GM23248 (cell line): ENCODE measurements around the gene NDUFA1. TPM values are rescaled to one million over a fixed set of nuclear protein-coding genes. Genes with fewer than 3 reads are reported as not detected.
A peak's percentile ranks its signal among the peaks of the same experiment; 100 is the strongest.

Experiments
- DNase-seq: peaks from one replicate; pipeline ENCODE4 v3.0.0-alpha.2; 2015
- H2AFZ ChIP-seq: fragments of 200-600 bp; sonication (generic); 2 replicates; pipeline ENCODE4 v1.6.1; 2016; ENCODE audit warnings: antibody characterized with exemption
- H3F3A ChIP-seq: fragments of 200-600 bp; sonication (generic); 2 replicates; pipeline ENCODE4 v1.6.1; 2016; ENCODE audit warnings: mild to moderate bottlenecking, antibody characterized with exemption, mixed run types; ENCODE audit not compliant: insufficient read depth
- H3K27ac ChIP-seq: fragments of 200-600 bp; sonication (generic); 2 replicates; pipeline ENCODE4 v1.5.1; 2016; ENCODE audit warnings: mild to moderate bottlenecking
- H3K27me3 ChIP-seq: fragments of 200-600 bp; sonication (generic); replicated peaks from 2 replicates; pipeline ENCODE4 v1.6.1; 2016; ENCODE audit warnings: mild to moderate bottlenecking; ENCODE audit not compliant: insufficient read depth
- H3K36me3 ChIP-seq: fragments of 200-600 bp; sonication (generic); 2 replicates; pipeline ENCODE4 v1.6.1; 2016; ENCODE audit warnings: low read depth, mild to moderate bottlenecking
- H3K4me1 ChIP-seq: fragments of 200-600 bp; sonication (generic); 2 replicates; pipeline ENCODE4 v1.6.1; 2016; ENCODE audit warnings: mild to moderate bottlenecking; ENCODE audit not compliant: insufficient read depth
- H3K4me2 ChIP-seq: fragments of 200-600 bp; sonication (generic); one replicate; pipeline ENCODE4 v1.6.1; 2016; ENCODE audit warnings: mild to moderate bottlenecking; ENCODE audit not compliant: unreplicated experiment
- H3K4me3 ChIP-seq: fragments of 200-600 bp; sonication (generic); 2 replicates; pipeline ENCODE4 v1.5.1; 2016; ENCODE audit warnings: mild to moderate bottlenecking
- H3K79me2 ChIP-seq: fragments of 200-600 bp; sonication (generic); 2 replicates; pipeline ENCODE4 v1.6.1; 2016; ENCODE audit warnings: mild to moderate bottlenecking; ENCODE audit not compliant: insufficient read depth
- H3K9ac ChIP-seq: fragments of 200-600 bp; sonication (generic); 2 replicates; pipeline ENCODE4 v1.6.1; 2016; ENCODE audit warnings: mild to moderate bottlenecking
- H3K9me2 ChIP-seq: fragments of 200-600 bp; sonication (generic); 2 replicates; pipeline ENCODE4 v1.6.1; 2016; ENCODE audit warnings: mixed run types, mild to moderate bottlenecking, moderate library complexity; ENCODE audit not compliant: insufficient read depth
- H3K9me3 ChIP-seq: fragments of 200-600 bp; sonication (generic); one replicate; pipeline ENCODE4 v1.6.1; 2017; ENCODE audit warnings: low read depth
- H4K20me1 ChIP-seq: fragments of 200-600 bp; sonication (generic); 2 replicates; pipeline ENCODE4 v1.6.0; 2016; ENCODE audit not compliant: insufficient read depth
- EZH2 ChIP-seq: fragments of 200-600 bp; sonication (generic); IDR thresholded peaks from 2 replicates; pipeline ENCODE4 v1.6.1; 2018; ENCODE audit warnings: antibody characterized with exemption, mild to moderate bottlenecking; ENCODE audit not compliant: insufficient read depth, poor library complexity, severe bottlenecking
- EZH2phosphoT487 ChIP-seq: fragments of 200-600 bp; sonication (generic); IDR thresholded peaks from 2 replicates; pipeline ENCODE4 v1.6.1; 2018; ENCODE audit warnings: antibody characterized with exemption, moderate library complexity, mild to moderate bottlenecking, low read depth; ENCODE audit not compliant: insufficient read depth
- WGBS, 2 experiments: methylation state at CpG; one replicate each; pipeline ENCODE4 v1.1.6; 2015 to 2017; ENCODE audit warnings: low lambda C conversion rate in 2 of 2, low coverage in 1 of 2; ENCODE audit errors: missing lambda C conversion rate in 2 of 2; 5-methylcytosine and 5-hydroxymethylcytosine counted together
- in situ Hi-C: fragments of 300-500 bp; cut with MboI; formaldehyde crosslinking; loops from 2 replicates; pipeline ENCODE4 v1.15.0; 2020
- polyA plus RNA-seq: library from polyadenylated mRNA; unstranded; fragments of >200 nt; fragmentation: Nextera tagmentation; extraction: Ambion mirVana; gene quantifications from 2 replicates; pipeline ENCODE4 v1.2.1, GENCODE V29; 2016
- total RNA-seq: library from RNA; depleted of rRNA; stranded (reverse); fragments of >200 nt; shearing (Covaris generic); gene quantifications from 2 replicates; pipeline ENCODE4 v1.2.3, GENCODE V29; 2014

The NDUFA1 gene
- total and polyA plus RNA-seq, 2 experiments from 2014 or later: 46.4 to 264 TPM

DNA sequence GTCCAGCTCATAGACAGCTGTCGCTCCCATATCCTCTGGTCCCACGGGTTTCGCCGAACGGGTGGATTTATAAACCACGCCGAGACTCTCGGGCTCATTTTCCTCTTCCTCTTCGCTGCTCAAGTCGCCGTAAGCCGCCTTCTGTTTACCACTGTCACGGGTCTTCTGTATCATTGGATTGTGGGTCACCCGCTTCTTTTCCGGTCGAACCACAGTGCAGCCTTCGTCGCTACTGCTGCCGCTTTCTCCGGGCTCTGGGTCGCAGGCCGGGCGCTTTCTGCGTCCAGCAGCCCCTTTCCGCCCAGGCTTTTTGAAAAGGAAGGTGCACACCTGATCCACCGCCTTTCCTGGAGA lies 410 bp upstream of the NDUFA1 start:
- peak overlapping the region; percentile 98 for H3K27ac ChIP-seq
- H3K9ac ChIP-seq: peak overlapping the region; percentile 100
- no peaks in the 10 kb centered on the region; the same call in 1 of the 2 replicates for H3K36me3 ChIP-seq
- in situ Hi-C loops: no loop called here
- peaks cover 65% of the 10 kb centered on the region for H3K79me2 ChIP-seq
- WGBS, 2 experiments: 0% methylated on average over 19 to 26 of the region's 26 CpGs
- no peak for TF ChIP-seq EZH2phosphoT487
- no peak for TF ChIP-seq EZH2
- no peaks in the 10 kb centered on the region for H3F3A ChIP-seq
- no peaks in the 10 kb centered on the region for H3K9me2 ChIP-seq
- H2AFZ ChIP-seq: peak overlapping the region; percentile 92
- no peak for DNase-seq
- H4K20me1 ChIP-seq: no peaks in the 10 kb centered on the region
- peaks cover 7% of the 10 kb centered on the region; the same call in 1 of the 2 replicates for H3K4me1 ChIP-seq
- H3K4me2 ChIP-seq: peak overlapping the region; percentile 73
- H3K4me3 ChIP-seq: peak overlapping the region; percentile 93
- no peaks in the 10 kb centered on the region for H3K9me3 ChIP-seq
- no peaks in the 10 kb centered on the region for H3K27me3 ChIP-seq

DNA sequence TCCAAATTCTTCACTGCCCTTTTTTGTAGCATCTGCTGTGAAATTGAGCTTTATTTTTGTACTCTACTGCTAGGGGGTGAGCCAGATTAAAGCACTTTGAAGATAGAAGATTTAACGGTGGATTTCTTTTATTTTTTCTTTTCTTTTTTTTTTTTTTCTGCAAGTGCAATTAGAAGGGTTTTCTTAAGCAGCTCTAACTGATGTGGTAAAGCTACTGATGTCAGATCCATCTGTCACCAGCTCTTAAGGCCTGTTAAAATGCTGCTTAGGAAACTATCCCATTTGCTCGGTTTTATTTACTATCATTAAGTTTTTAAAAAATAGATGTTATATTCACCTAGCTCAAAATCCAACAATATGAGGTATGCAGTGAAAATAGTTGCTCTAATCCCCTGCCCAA lies 7.1 kb downstream of the NDUFA1 start:
- Histone ChIP-seq H3K4me1 (no peaks in the 10 kb centered on the region), H2AFZ (no peak overlapping the region), H4K20me1 (no peaks in the 10 kb centered on the region), H3K27me3 (no peaks in the 10 kb centered on the region), H3K4me2 (no peak overlapping the region), H3K79me2 (peaks cover 27% of the 10 kb centered on the region), H3K9ac (no peak overlapping the region), H3K9me2 (no peaks in the 10 kb centered on the region), H3K4me3 (no peak overlapping the region), H3K27ac (no peak overlapping the region), H3K36me3 (no peaks in the 10 kb centered on the region; the same call in 1 of the 2 replicates), H3F3A (peaks cover 9% of the 10 kb centered on the region; the same call in 1 of the 2 replicates), H3K9me3 (no peaks in the 10 kb centered on the region)
- WGBS, 2 experiments: 11 to 15% methylated on average over 2 of the region's 2 CpGs
- TF ChIP-seq EZH2phosphoT487 (no peak), EZH2 (no peak)
- in situ Hi-C loops: no loop called here
- no peak for DNase-seq

DNA sequence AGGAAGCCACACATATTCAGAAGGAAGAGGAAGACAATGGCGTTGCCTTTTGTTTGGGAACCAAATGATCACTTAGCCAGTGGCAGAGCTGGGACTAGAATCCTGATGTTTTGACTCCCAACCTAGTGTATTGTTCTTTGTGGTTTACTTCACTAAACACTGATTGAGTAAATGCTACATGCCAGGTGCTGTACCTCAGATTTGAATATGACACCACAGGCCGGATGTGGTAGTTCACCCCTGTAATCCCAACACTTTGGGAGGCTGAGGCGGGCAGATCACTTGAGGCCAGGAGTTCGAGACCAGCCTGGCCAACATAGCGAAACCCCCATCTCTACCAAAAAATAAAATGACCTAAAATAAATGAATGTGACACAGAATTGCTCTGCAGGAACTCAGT lies 8.4 kb downstream of the NDUFA1 start:
- in situ Hi-C loops: no loop called here
- no peak overlapping the region for H3K27ac ChIP-seq
- WGBS, 2 experiments: 90 to 92% methylated on average over 5 of the region's 5 CpGs
- H3K36me3 ChIP-seq: no peaks in the 10 kb centered on the region; the same call in 1 of the 2 replicates
- H3F3A ChIP-seq: peaks cover 9% of the 10 kb centered on the region; the same call in 1 of the 2 replicates
- H4K20me1 ChIP-seq: no peaks in the 10 kb centered on the region
- TF ChIP-seq EZH2phosphoT487 (no peak), EZH2 (no peak)
- no peaks in the 10 kb centered on the region for H3K9me3 ChIP-seq
- H3K4me1 ChIP-seq: no peaks in the 10 kb centered on the region
- no peak for DNase-seq
- H3K4me3 ChIP-seq: no peak overlapping the region
- H3K79me2 ChIP-seq: peaks cover 13% of the 10 kb centered on the region; the same call in 1 of the 2 replicates
- no peak overlapping the region for H3K4me2 ChIP-seq
- no peaks in the 10 kb centered on the region for H3K9me2 ChIP-seq
- no peaks in the 10 kb centered on the region for H3K27me3 ChIP-seq
- no peak overlapping the region for H3K9ac ChIP-seq
- H2AFZ ChIP-seq: no peak overlapping the region

DNA sequence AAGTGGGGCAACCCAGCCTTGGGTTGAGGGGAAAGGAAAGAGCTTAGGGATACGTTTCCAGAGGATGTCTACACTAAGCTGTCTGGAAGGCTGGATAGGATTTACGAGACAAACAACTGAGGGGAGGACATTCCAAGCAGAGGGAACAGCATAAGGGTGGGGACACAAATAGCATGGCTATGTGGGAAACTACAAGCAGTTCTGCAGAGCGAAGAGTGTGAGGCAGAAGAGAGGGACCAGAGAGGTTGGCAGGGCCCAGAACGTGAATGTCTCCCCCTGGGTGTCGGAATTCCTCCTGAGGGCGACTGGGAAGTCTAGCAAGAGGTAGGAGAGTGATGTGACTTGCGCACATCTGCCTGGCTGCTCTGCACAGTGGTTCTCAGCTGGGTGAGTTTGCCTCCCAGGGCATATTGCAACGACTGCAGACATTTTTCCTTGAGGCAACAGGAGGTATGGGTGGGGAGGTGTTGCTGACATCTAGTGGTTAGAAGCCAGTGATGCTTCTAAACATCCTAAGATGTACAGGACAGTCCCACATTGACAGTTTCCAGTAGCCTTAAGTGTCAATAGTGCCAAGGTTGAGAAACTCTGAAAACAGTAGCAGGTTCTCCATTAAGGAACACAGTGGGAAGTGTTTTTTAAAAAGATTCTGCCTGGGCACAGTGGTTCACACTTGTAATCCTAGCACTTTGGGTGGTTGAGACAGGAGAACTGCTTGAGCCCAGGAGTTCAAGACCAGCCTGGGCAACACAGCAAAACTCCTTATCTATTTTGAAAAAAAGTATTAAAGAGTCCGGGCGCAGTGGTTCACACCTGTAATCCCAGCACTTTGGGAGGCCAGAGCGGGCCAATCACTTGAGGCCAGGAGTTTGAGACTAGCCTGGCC lies 9.2 kb downstream of the NDUFA1 start:
- Histone ChIP-seq H3K9ac (no peak overlapping the region), H3K27ac (no peak overlapping the region), H4K20me1 (no peaks in the 10 kb centered on the region), H3F3A (peaks cover 9% of the 10 kb centered on the region; the same call in 1 of the 2 replicates), H3K4me2 (no peak overlapping the region), H3K9me2 (no peaks in the 10 kb centered on the region), H3K4me1 (no peaks in the 10 kb centered on the region), H2AFZ (no peak overlapping the region), H3K79me2 (0 out of 2 replicates have a peak, but pooled peaks cover 6% of the 10 kb centered on the region), H3K36me3 (no peaks in the 10 kb centered on the region; the same call in 1 of the 2 replicates), H3K9me3 (no peaks in the 10 kb centered on the region), H3K4me3 (no peak overlapping the region), H3K27me3 (no peaks in the 10 kb centered on the region)
- TF ChIP-seq EZH2phosphoT487 (no peak), EZH2 (no peak)
- WGBS, 2 experiments: 32 to 41% methylated on average over 9 to 10 of the region's 11 CpGs
- peak; percentile 73 for DNase-seq
- in situ Hi-C loops: no loop called here
